DMS153 treated with DMSO at 0.1 percent for 48 hours (cell line): ENCODE results near the gene C16orf95.
"Not testable (repeated sequence)": the region's sequence is repeated elsewhere in the genome, so short reads cannot be mapped to it uniquely, and the experiment has no call there.

ENCODE experiments used
- DNase-seq: peaks from one replicate; lab custom pipeline; 2025; ENCODE audit not compliant: unreplicated experiment; lab: John Stamatoyannopoulos, UW

The C16orf95 gene

DNA sequence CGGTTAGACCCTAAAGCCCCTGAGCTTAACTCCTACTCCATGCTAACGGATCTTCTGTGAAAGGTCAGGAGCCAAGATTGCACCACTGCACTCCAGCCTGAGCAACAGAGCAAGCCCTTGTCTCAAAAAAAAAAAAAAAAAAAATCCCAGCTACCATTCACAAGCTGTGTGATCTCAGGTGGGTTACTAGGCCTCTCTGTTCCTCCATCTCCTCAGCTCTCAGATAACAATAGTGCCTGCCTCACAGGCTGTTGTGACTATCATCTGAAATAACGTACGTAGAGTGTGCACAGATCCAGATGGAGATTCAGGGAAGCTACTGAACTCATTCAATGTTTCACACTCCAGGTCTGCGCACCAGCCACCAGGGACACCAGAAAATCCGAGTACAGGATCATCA is 57.8 kb downstream of the C16orf95 start:
- DNase-seq, result no peak

DNA sequence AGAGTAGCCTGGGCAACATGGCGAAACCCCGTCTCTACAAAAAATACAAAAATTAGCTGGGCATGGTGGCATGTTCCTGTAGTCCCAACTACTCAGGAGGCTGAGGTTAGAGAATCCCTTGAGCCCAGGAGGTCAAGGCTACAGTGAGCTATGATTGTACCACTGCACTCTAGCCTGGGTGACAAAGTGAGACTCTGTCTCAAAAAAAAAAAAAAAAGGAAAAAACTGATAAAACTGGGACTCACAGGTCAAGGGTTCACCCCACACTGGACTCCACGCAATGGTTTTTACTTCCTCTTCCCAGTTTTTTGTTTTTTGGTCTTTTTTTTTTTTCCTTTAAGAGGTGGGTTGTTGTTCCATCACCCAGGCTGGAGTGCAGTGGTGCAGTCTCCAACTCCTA is 58.5 kb downstream of the C16orf95 start:
- not testable (repeated sequence) for DNase-seq

DNA sequence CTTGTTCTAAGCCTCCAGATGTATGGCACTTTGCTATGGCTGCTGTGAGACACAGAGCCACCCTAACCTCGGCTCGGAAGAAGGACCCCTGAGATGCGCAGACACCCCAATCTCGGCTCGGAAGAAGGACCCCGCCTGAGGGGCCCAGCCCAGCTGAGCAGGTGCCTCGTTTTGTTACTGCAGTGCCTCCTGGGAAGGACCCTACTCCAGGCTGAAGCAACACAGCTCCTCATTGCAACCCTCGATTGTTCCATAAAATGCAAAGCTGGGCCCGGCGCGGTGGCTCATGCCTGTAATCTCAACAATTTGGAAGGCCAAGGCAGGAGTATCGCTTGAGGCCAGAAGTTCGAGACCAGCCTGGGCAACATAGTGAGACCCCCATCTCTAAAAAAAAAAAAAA is 61.3 kb downstream of the C16orf95 start:
- no peak for DNase-seq

DNA sequence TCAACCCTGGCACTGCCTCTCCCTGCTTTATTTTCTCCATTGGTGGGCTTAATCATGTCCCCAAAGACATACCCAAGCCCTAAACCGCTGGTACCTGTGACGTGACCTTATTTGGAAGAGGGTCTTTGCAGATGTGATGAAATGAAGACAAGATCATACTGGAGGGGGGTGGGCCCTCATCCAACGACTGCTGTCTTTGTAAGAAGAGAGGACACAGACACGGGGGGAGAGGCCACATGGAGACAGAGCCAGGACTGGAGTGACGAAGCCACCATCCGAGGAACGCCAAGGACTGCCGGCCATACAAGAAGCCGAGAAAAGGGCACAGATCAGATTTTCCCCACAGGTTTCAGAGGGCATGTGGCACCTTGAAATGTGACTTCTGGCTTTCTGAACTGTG is 62.5 kb downstream of the C16orf95 start:
- DNase-seq, result no peak

DNA sequence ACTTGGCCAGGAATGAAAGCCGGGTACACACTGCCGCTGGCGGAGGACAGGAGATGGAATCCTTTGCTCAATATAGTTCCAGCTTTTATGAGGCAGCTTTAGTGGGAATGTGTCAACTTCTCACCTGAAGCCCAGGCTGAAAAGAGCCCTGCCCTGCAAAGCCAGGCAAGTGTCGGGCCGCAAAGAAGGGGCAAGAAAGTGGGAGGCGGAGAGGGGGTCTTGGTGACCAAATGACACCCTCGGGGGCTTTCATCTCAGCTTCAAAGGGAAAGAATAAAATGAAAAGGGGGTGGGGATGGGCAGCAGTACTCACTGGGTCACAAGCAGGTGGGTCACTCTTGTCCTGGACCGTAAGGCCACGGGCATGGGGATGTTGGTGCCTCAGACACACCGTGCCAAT is 62.9 kb downstream of the C16orf95 start:
- no peak for DNase-seq

DNA sequence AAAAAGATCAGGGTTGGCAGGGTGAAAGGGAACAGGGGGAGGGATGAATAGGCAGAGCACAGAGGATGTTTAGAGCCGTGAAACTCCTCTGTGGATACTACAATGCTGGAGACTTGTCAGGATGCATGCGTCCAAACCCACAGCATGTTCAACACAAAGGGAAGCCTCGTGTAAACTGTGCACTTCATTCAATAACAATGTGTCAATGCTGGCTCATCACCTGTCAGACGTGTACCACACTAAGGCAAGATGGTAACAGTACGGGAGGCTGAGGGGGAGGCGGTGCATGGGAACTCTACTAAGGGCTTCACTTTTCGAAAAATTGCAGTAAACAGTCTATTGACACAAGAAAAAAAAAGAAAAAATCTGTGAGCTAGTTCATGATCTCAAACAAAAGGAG is 63.7 kb downstream of the C16orf95 start:
- DNase-seq, result no peak
